ENCODE results near the gene PPIF. TPM values are rescaled to one million over a fixed set of nuclear protein-coding genes. Genes with fewer than 3 reads are reported as not detected.

PPIF gene
- total and polyA plus RNA-seq, 2 of the 4 experiments (the other 2 are of a cell fraction) = 29.2 to 130 TPM

- peak overlapping the region; percentile 81 for H3K18ac ChIP-seq (ENCODE audit: low read depth, low read length)
- no peak for TF ChIP-seq MXI1 (IDR thresholded peaks at IDR 0.05; ENCODE audit: borderline replicate concordance, low read depth, low read length)
- TF ChIP-seq RAD21 (IDR thresholded peaks at IDR 0.05; ENCODE audit: low read length) = no peak
- TF ChIP-seq MAFK (IDR thresholded peaks at IDR 0.05; ENCODE audit: low read depth, low read length) = no peak
- TF ChIP-seq BHLHE40 (IDR thresholded peaks at IDR 0.05; ENCODE audit: low read depth, low read length) = no peak
- no peak for TF ChIP-seq FOS (IDR thresholded peaks at IDR 0.05; ENCODE audit: low read depth, low read length)
- no peak for TF ChIP-seq USF2 (IDR thresholded peaks at IDR 0.05; ENCODE audit: low read depth, low read length)
- TF ChIP-seq ELK1 (IDR thresholded peaks at IDR 0.05; ENCODE audit: borderline replicate concordance, low read depth, low read length) = no peak
- no peak for TF ChIP-seq CEBPB (IDR thresholded peaks at IDR 0.05; ENCODE audit: low read depth, low read length)
- no peak for TF ChIP-seq RCOR1 (IDR thresholded peaks at IDR 0.05; ENCODE audit: insufficient replicate concordance, low read length)
- TF ChIP-seq NFE2L2 (IDR thresholded peaks at IDR 0.05; ENCODE audit: low read depth, low read length) = no peak
- no peak for TF ChIP-seq CTCF (conservative IDR thresholded peaks at IDR 0.05; ENCODE audit: low read depth, low read length)
- no peak for TF ChIP-seq POLR2A (IDR thresholded peaks at IDR 0.05; ENCODE audit: low read depth, low read length)
- TF ChIP-seq MAZ (IDR thresholded peaks at IDR 0.05; ENCODE audit: borderline replicate concordance, low read depth, low read length) = no peak
- TF ChIP-seq RFX5 (IDR thresholded peaks at IDR 0.05; ENCODE audit: low read depth, low read length) = no peak
- TF ChIP-seq CHD1 (IDR thresholded peaks at IDR 0.05; ENCODE audit: low read depth, low read length) = no peak
- no peak for TF ChIP-seq SMC3 (IDR thresholded peaks at IDR 0.05; ENCODE audit: low read depth, low read length)
- peak overlapping the region; percentile 79 for H3K14ac ChIP-seq (replicated peaks; ENCODE audit: low read depth, low read length)
- peak overlapping the region; percentile 88 for H4K5ac ChIP-seq (ENCODE audit: low read depth, low read length)
- in situ Hi-C loops (cut with MboI; ENCODE audit: low sequenced_read_pairs) = loop anchor here (25.0 kb wide), 1 partner anchor 89 kb away; no protein-coding TSS in a partner anchor
- H3K36me3 ChIP-seq (ENCODE audit: control insufficient read depth, insufficient read depth, low read length) = peaks cover 24% of the 10 kb centered on the region; the same call in 1 of the 2 replicates
- peak overlapping the region; percentile 77; the same call in 2 of the 3 replicates for H2BK15ac ChIP-seq (ENCODE audit: low read depth, low read length)
- H3K4me1 ChIP-seq (ENCODE audit: control insufficient read depth, insufficient read depth, low read length) = peaks cover 44% of the 10 kb centered on the region
- peak overlapping the region; percentile 93 for H2AFZ ChIP-seq (replicated peaks; ENCODE audit: low read length, poor library complexity)
- H2BK120ac ChIP-seq (ENCODE audit: low read depth, low read length) = peak overlapping the region; percentile 99
- DNase-seq (no peak), ATAC-seq (ENCODE audit: low read depth) (no peak)
- H3K4me2 ChIP-seq (ENCODE audit: low read depth, low read length) = peak overlapping the region; percentile 18; the same call in 1 of the 2 replicates
- ChIA-PET POLR2A (ENCODE audit: unreplicated experiment) (no interaction called here), CTCF (interaction anchor here (0.6 kb wide), 1 partner anchor 26 kb away, joined by 3 read pairs; no protein-coding TSS in a partner anchor)
- WGBS, 2 experiments (ENCODE audit: extremely low coverage in 2 of 2, insufficient read length in 1 of 2) = no CpG with 5 or more reads among the region's 4 CpGs
- peak overlapping the region; percentile 55 for H3K9ac ChIP-seq (ENCODE audit: low read depth, low read length)
- dilution Hi-C loops (cut with HindIII; ENCODE audit: low sequenced_read_pairs, unreplicated experiment) = no loop called here
- no peaks in the 10 kb centered on the region for H3K9me3 ChIP-seq (ENCODE audit: control insufficient read depth, insufficient read depth, low read length)
- peak overlapping the region; percentile 90 for H2BK20ac ChIP-seq (ENCODE audit: low read depth, low read length)
- H4K8ac ChIP-seq (ENCODE audit: low read depth in 2 of 2, low read length in 2 of 2) = peak overlapping the region; percentile 68 to 99
- intact Hi-C loops (cut with micrococcal nuclease) = loop anchor here (1.0 kb wide), 2 partner anchors 24 to 47 kb away; partner anchors contain the start of gene ZCCHC24
- peaks cover 55 to 77% of the 10 kb centered on the region in 2 experiments for H3K79me1 ChIP-seq (ENCODE audit: low read depth in 1 of 2, low read length in 2 of 2)
- H3K4me3 ChIP-seq (ENCODE audit: insufficient read depth, low read depth, low read length) = no peak overlapping the region
- H3K23ac ChIP-seq (ENCODE audit: low read depth, low read length) = peak overlapping the region; percentile 96
- H3K4ac ChIP-seq (ENCODE audit: low read depth, low read length) = peak overlapping the region; percentile 100
- H2AK9ac ChIP-seq (replicated peaks; ENCODE audit: low read depth, low read length, poor library complexity) = peak overlapping the region; percentile 99
- peaks cover 32% of the 10 kb centered on the region for H3K9me1 ChIP-seq (ENCODE audit: insufficient read depth, low read length)
- no peaks in the 10 kb centered on the region for H3K27me3 ChIP-seq (ENCODE audit: control insufficient read depth, insufficient read depth, low read length)
- H2BK5ac ChIP-seq (ENCODE audit: low read depth, low read length, poor library complexity, severe bottlenecking) = peak overlapping the region; percentile 98
- peak overlapping the region; percentile 98 for H2AK5ac ChIP-seq (ENCODE audit: low read depth, low read length)
- H3K56ac ChIP-seq (ENCODE audit: extremely low read depth, insufficient read depth, low read length) = peak overlapping the region; percentile 60
- H4K20me1 ChIP-seq (ENCODE audit: insufficient read depth, low read length) = peaks cover 3% of the 10 kb centered on the region
- peak overlapping the region; percentile 98 for H4K91ac ChIP-seq (ENCODE audit: insufficient read depth, low read depth, low read length)
- BruUV-seq (replicated peaks) = no TSS peak
- H3K27ac ChIP-seq (ENCODE audit: insufficient read depth, low read length) = peak overlapping the region; percentile 95
Measured at GRCh38 chr10:79398642-79399041, 51.4 kb downstream of the PPIF start.
